Fibroblast of villous mesenchyme (primary cell): Measurements from ENCODE around the gene PLA2G4D. TPM values are rescaled to one million over a fixed set of nuclear protein-coding genes. Genes with fewer than 3 reads are reported as not detected.

Experiments
- DNase-seq: peaks from one replicate; pipeline ENCODE4 v3.0.0-alpha.2; 2010; ENCODE audit warnings: low read depth
- H3K4me3 ChIP-seq: 2 replicates; pipeline ENCODE4 v1.5.1; 2011; ENCODE audit warnings: low read depth, mild to moderate bottlenecking, low read length
- total RNA-seq: library from RNA; depleted of rRNA; stranded (reverse); fragments of >200 nt; gene quantifications from 2 replicates; pipeline ENCODE4 v1.2.3, GENCODE V29; 2012
- TF ChIP-seq, protein P1 (sequence below): IDR thresholded peaks from 2 replicates; pipeline ENCODE4 v1.5.1; 2012; ENCODE audit warnings: low read depth, mild to moderate bottlenecking, low read length; ENCODE audit not compliant: insufficient read depth

Gene PLA2G4D
- total RNA-seq, 1 donor: not detected

DNA sequence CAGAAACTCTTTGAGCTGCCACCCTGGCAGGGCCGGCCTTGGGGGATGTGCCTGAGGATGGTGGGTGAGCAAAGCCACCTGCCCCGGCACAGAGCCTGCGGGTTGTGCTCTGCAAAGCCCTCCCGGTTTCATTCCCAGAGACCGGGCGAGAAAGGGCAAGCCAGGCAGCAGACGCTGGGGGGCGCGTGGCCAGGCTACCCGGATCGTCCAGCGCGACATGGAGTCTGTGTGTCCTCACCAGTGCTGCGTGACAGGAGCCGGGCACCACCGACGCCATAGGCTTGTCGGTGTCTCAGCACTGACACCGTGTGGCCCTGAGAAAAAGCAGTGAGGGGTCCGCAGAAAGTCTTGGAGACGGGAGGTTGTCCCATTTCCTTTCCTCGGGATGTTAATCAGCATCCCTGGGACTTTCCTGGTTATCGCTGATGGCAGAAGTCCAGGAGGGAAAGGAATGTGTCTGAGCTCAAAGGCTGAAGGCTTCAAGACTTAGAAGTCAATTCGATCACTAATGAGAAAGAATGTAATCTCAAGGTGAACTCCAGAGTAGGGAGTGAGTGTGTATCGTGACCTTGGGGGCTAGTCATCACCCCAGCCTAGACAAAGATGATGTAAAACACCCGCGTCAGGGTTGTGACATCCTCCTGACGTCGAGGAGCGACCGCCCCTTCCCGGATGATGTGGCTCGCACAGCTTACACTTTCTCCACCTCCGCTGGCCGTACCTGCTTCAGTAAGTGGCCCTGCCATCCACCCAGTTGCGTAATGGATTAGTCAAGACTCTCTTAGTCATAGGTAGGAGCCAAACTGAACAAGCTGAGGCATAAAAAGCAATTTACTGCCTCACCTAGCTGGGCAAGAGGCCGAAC is 37.2 kb downstream of the PLA2G4D start:
- H3K4me3 ChIP-seq: peak overlapping the region; percentile 34
- TF ChIP-seq, protein P1, sequence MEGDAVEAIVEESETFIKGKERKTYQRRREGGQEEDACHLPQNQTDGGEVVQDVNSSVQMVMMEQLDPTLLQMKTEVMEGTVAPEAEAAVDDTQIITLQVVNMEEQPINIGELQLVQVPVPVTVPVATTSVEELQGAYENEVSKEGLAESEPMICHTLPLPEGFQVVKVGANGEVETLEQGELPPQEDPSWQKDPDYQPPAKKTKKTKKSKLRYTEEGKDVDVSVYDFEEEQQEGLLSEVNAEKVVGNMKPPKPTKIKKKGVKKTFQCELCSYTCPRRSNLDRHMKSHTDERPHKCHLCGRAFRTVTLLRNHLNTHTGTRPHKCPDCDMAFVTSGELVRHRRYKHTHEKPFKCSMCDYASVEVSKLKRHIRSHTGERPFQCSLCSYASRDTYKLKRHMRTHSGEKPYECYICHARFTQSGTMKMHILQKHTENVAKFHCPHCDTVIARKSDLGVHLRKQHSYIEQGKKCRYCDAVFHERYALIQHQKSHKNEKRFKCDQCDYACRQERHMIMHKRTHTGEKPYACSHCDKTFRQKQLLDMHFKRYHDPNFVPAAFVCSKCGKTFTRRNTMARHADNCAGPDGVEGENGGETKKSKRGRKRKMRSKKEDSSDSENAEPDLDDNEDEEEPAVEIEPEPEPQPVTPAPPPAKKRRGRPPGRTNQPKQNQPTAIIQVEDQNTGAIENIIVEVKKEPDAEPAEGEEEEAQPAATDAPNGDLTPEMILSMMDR: peak; percentile 60
- DNase-seq: peak; percentile 69

DNA sequence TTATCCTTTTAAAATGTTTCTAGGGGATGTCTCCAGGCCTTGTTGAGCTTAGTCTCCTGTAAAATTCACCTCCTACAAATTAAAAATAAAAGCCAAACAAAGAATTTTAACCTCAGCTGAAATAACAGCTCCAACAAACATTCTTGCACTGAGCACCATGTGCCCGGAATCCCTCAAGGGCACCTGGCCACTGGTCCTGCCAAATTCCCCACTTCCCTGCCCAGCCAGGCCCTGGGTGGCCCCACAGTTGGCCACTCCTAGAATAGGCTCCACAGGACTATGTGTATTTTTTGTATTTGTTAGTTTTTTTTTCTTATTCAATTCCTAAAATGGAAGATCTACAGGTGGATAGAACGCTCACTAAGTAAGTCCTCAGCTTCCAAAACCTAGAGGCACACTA is 40.4 kb downstream of the PLA2G4D start:
- no peak for DNase-seq
- TF ChIP-seq, protein P1: no peak
- H3K4me3 ChIP-seq: no peak overlapping the region

DNA sequence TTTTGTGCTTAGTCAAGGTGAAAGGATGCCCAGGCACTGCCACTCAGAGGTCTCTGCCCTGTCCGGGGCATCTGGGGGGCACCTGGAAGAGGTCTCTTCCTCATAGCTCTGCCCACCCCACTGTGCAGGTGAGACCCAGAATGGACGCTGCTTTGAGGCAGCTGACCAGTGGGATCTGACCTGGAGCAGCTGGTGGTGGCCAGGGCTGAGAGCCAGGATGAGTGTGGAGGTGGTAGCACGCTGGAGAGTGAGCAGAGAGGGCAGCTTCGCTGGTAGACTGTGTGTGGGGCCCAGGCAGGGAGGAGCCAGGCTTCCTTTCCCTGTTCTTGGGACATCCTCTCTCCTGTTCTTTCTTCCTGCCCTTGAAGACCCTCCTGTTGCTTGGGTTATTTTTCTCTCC is 41.4 kb downstream of the PLA2G4D start:
- DNase-seq: no peak
- H3K4me3 ChIP-seq: no peak overlapping the region
- TF ChIP-seq, protein P1: no peak

DNA sequence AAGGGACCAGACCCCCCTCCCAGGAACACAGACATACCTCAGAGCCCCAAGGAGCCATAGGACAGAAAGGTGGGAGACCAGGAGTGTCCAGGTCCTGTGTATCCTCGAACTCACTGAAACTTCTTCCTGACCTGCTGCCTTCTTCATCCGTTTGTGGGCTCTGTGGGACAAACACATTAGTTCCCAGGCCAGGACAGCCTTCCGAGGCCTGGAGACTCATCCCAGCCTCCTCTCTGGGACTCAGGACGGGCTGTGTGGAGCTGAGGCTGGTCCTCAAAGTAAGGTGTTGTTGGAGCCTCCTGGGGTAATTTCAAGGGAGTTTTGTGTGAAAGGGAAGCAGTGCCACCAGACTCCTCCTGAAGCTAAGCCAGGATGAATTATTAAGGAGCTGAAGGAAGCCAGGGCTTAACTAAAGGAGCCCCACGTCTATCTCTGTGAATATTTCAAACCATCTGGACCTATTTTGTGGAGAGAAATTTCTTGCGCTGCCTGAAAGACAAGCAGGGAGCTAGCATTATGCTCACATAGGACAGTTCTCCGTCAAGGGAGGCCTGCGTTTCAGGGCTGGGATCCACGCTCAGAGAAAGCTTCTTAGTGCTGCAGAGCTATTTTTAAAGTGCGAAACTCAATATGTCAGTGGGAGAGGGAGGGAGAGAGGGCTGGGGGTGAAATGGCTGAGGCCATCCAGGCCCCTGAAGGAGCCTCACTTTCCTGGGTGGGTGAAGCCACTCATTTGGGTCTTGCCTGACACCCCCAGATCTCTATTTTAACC is 43.7 kb downstream of the PLA2G4D start:
- no peak for DNase-seq
- no peak overlapping the region for H3K4me3 ChIP-seq
- TF ChIP-seq, protein P1: no peak

DNA sequence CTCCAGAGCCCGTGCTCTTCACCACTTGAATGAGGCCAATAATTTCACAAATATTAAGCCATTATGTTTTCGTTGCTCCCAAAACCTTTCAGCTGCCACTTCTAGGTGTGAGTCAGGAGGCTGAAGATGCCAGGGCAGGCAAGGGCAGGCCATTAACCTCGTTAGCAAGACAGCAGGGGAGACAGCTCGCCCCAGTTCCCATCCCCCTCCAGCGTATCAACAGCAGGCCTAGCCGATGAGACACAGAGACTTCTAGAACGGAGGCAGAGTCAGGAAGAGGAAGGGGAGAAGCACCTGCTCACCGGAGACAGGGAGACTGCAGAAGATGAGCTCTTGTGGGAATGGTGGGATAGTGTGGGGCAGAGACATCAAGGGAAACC is 45.6 kb downstream of the PLA2G4D start:
- H3K4me3 ChIP-seq: no peak overlapping the region
- TF ChIP-seq, protein P1: no peak

DNA sequence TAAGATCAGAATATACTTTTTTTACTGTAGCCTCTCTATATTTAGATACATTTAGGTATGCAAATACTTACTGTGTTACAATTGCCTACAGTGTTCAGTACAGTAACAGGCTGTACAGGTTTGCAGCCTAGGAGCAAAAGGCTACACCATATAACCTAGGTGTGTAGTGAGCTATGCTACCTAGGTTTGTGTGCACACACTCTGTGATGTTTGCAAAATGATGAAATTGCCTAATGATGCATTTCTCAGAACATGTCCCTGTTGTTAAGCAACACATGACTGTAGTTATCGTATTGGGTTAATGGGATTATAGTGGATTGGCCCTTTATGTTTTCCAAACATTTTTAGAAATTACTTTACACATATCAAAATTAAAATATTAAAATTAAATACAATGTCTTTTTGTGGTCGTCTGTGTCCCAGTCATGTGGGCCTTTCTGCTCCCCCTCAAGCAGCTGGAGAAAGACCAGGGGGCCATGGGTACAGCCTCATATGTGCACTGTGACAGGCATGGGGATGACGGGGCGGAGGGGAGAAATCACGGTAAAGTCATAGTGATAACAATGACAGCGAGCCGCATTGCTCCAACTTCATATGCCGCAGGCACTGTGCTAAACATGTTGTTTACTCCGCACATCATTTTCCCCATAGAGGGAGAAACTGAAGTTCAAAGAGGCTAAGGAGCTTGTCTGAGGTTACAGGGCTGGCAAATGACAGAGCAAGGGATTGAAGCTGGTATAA is 46.1 kb downstream of the PLA2G4D start:
- no peak overlapping the region for H3K4me3 ChIP-seq
- TF ChIP-seq, protein P1: no peak
- no peak for DNase-seq

More for the DNA sequence above, 45.6 kb downstream of the PLA2G4D start:
- no peak for DNase-seq
